Transverse colon (tissue), 4 donors: ENCODE measurements around the gene PLAGL2. TPM values are rescaled to one million over a fixed set of nuclear protein-coding genes. Genes with fewer than 3 reads are reported as not detected.

ENCODE experiments used
- DNase-seq: peaks from one replicate; pipeline ENCODE4 v3.0.0-alpha.2; 2019
- H3K27ac ChIP-seq, 4 donors: fragments of 200-600 bp; sonication (generic); 2 replicates each; pipeline ENCODE4 v1.5.1; 2016 to 2018; ENCODE audit warnings: inconsistent platforms in 4 of 4
- H3K27me3 ChIP-seq: fragments of 200-600 bp; sonication (generic); 2 replicates; pipeline ENCODE4 v1.5.1; 2017; ENCODE audit warnings: inconsistent platforms
- H3K36me3 ChIP-seq, 4 donors: fragments of 200-600 bp; sonication (generic); 2 replicates each; pipeline ENCODE4 v1.5.1; 2017 to 2019; ENCODE audit warnings: inconsistent platforms in 4 of 4
- H3K4me1 ChIP-seq, 4 donors: fragments of 200-600 bp; sonication (generic); 2 replicates each; pipeline ENCODE4 v1.5.1; 2017 to 2020; ENCODE audit warnings: inconsistent platforms in 4 of 4
- H3K4me3 ChIP-seq, 4 donors: fragments of 200-600 bp; sonication (generic); 1 replicate in 1 of 4; 2 replicates in 3 of 4; pipeline versions ENCODE4 v1.5.1 to v1.6.1; 2017 to 2019; ENCODE audit warnings: inconsistent platforms in 4 of 4
- H3K9me3 ChIP-seq, 2 donors: fragments of 200-600 bp; sonication (generic); 2 replicates each; pipeline ENCODE4 v1.5.1; 2017 to 2019; ENCODE audit warnings: inconsistent platforms in 2 of 2
- CTCF ChIP-seq, 5 experiments: fragments of 200-600 bp in 3 of 5; fragments of 450-650 bp in 2 of 5; sonication (generic) in 3 of 5; IDR thresholded peaks; 1 replicate in 2 of 5; 2 replicates in 3 of 5; pipeline ENCODE4 v1.5.1; 2016 to 2017; ENCODE audit warnings: antibody characterized with exemption in 5 of 5, inconsistent platforms in 3 of 5, mild to moderate bottlenecking in 2 of 5, moderate library complexity in 1 of 5
- EP300 ChIP-seq: sonication (generic); formaldehyde crosslinking; IDR thresholded peaks from one replicate; pipeline ENCODE4 v1.6.1; 2017; ENCODE audit warnings: antibody characterized with exemption, low read depth
- POLR2A ChIP-seq: fragments of 450-650 bp; IDR thresholded peaks from one replicate; pipeline ENCODE4 v1.6.1; 2016; ENCODE audit warnings: antibody characterized with exemption, mild to moderate bottlenecking, moderate library complexity
- POLR2AphosphoS5 ChIP-seq, 3 donors: sonication (generic); formaldehyde crosslinking; IDR thresholded peaks; one replicate each; pipeline ENCODE4 v1.6.1; 2016; ENCODE audit warnings: antibody characterized with exemption in 3 of 3
- WGBS, 2 donors: methylation state at CpG; one replicate each; pipeline ENCODE4 v1.1.5; 2018; ENCODE audit warnings: low coverage in 1 of 2; 5-methylcytosine and 5-hydroxymethylcytosine counted together
- in situ Hi-C, 4 donors: fragments of 200-750 bp; cut with MboI; loops; one replicate each; pipeline versions ENCODE4 v1.15.0 to v1.15.1; 2017; ENCODE audit warnings: low sequenced_read_pairs in 3 of 4, low pct_ligation_motif_present in 1 of 4, low pct_unique_long_range_greater_than_20kb in 1 of 4
- intact Hi-C: fragments of 100-400 bp; cut with DNase I; formaldehyde crosslinking; loops from one replicate; pipeline ENCODE4 v1.15.1; 2023; ENCODE audit warnings: low total_unique reads
- total RNA-seq, 4 donors: library from RNA; depleted of rRNA; stranded (reverse); fragments of >200 nt; gene quantifications; one replicate each; pipeline ENCODE4 v1.1.0, GENCODE V29; 2016

PLAGL2 gene
- total RNA-seq, 4 donors from 2014 or later, result 6.6 to 24.9 (median 11.8) TPM

GRCh38 chr20:32159766-32160221 lies 47.7 kb downstream of the PLAGL2 start:
- TF ChIP-seq POLR2A (no peak), EP300 (no peak), POLR2AphosphoS5 (IDR thresholded peaks at IDR 0.05) (no peak), CTCF (IDR thresholded peaks at IDR 0.05) (no peak)
- intact Hi-C loops, result no loop called here

GRCh38 chr20:32158943-32159660 lies 48.4 kb downstream of the PLAGL2 start:
- 88 to 100% methylated on average over 1 to 4 of the region's 4 CpGs for WGBS, 2 donors
- Histone ChIP-seq H3K27me3 (no peaks in the 10 kb centered on the region), H3K27ac (no peak overlapping the region), H3K4me1 (peaks cover 0 to 13% (median 4%) of the 10 kb centered on the region in 4 donors), H3K36me3 (peaks cover 0 to 45% (median 16%) of the 10 kb centered on the region in 4 donors), H3K4me3 (no peak overlapping the region), H3K9me3 (no peaks in the 10 kb centered on the region)
- intact Hi-C loops, result no loop called here
- DNase-seq, result no peak
- in situ Hi-C loops, result no loop called here
- TF ChIP-seq CTCF (IDR thresholded peaks at IDR 0.05), result no peak
- TF ChIP-seq POLR2A, result no peak
- TF ChIP-seq POLR2AphosphoS5 (IDR thresholded peaks at IDR 0.05), result no peak
- TF ChIP-seq EP300, result no peak

More at GRCh38 chr20:32159766-32160221, 47.7 kb downstream of the PLAGL2 start:
- in situ Hi-C loops, result no loop called here
- peaks cover 0 to 47% (median 15%) of the 10 kb centered on the region in 4 donors for H3K36me3 ChIP-seq
- H3K9me3 ChIP-seq, result no peaks in the 10 kb centered on the region
- no peak for DNase-seq
- 79% methylated on average over 5 of the region's 5 CpGs; no CpG with 5 or more reads in 1 of the 2 donors for WGBS, 2 donors
- peaks cover 0 to 9% (median 2%) of the 10 kb centered on the region in 4 donors for H3K4me1 ChIP-seq
- no peak overlapping the region for H3K27ac ChIP-seq
- no peaks in the 10 kb centered on the region for H3K27me3 ChIP-seq
- no peak overlapping the region for H3K4me3 ChIP-seq

- H3K4me1 ChIP-seq, result peaks cover 0 to 13% (median 4%) of the 10 kb centered on the region in 4 donors
- DNase-seq, result no peak
- no peaks in the 10 kb centered on the region for H3K9me3 ChIP-seq
- peaks cover 0 to 45% (median 19%) of the 10 kb centered on the region in 4 donors for H3K36me3 ChIP-seq
- in situ Hi-C loops (no loop called here), intact Hi-C loops (no loop called here)
- no peaks in the 10 kb centered on the region for H3K27me3 ChIP-seq
- no peak overlapping the region for H3K4me3 ChIP-seq
- no peak overlapping the region for H3K27ac ChIP-seq
- TF ChIP-seq EP300, result no peak
- TF ChIP-seq POLR2A, result no peak
- no peak for TF ChIP-seq POLR2AphosphoS5 (IDR thresholded peaks at IDR 0.05)
- TF ChIP-seq CTCF (IDR thresholded peaks at IDR 0.05), result no peak
- 95 to 100% methylated on average over 1 to 11 of the region's 11 CpGs for WGBS, 2 donors
Measured at GRCh38 chr20:32158351-32158750, 49.2 kb downstream of the PLAGL2 start.

GRCh38 chr20:32157611-32158010 lies 49.9 kb downstream of the PLAGL2 start:
- Histone ChIP-seq H3K4me3 (no peak overlapping the region), H3K27ac (no peak overlapping the region), H3K36me3 (peaks cover 0 to 44% (median 18%) of the 10 kb centered on the region in 4 donors), H3K9me3 (no peaks in the 10 kb centered on the region), H3K27me3 (no peaks in the 10 kb centered on the region), H3K4me1 (peaks cover 0 to 13% (median 6%) of the 10 kb centered on the region in 4 donors)
- intact Hi-C loops (no loop called here), in situ Hi-C loops (no loop called here)
- TF ChIP-seq POLR2A (no peak), EP300 (no peak), POLR2AphosphoS5 (IDR thresholded peaks at IDR 0.05) (no peak), CTCF (IDR thresholded peaks at IDR 0.05) (no peak)
- 94% methylated on average over 14 of the region's 14 CpGs; no CpG with 5 or more reads in 1 of the 2 donors for WGBS, 2 donors
- DNase-seq, result no peak
